Measurements from ENCODE around the gene PEX14. TPM values are rescaled to one million over a fixed set of nuclear protein-coding genes. Genes with fewer than 3 reads are reported as not detected.
"Not testable (repeated sequence)": the region's sequence is repeated elsewhere in the genome, so short reads cannot be mapped to it uniquely, and the experiment has no call there.

Gene PEX14
- polyA plus RNA-seq, 12 donors: 9.3 to 22.8 (median 13.2) TPM; not detected in 1

- no peak for DNase-seq
Measured at GRCh38 chr1:10490286-10490970, 15.7 kb downstream of the PEX14 start.

GRCh38 chr1:10494418-10494753 lies 19.6 kb downstream of the PEX14 start:
- no peak for DNase-seq

- DNase-seq: peak; percentile 69
Measured at GRCh38 chr1:10494754-10495474, 20.2 kb downstream of the PEX14 start.

GRCh38 chr1:10495475-10495817 lies 20.7 kb downstream of the PEX14 start:
- no peak for DNase-seq

GRCh38 chr1:10495952-10496351 lies 21.2 kb downstream of the PEX14 start:
- no peak for DNase-seq

- DNase-seq: no peak
Measured at GRCh38 chr1:10497109-10497508, 22.4 kb downstream of the PEX14 start.

- no peak for DNase-seq
Measured at GRCh38 chr1:10498231-10498630, 23.5 kb downstream of the PEX14 start.

GRCh38 chr1:10502206-10502605 lies 27.5 kb downstream of the PEX14 start:
- DNase-seq: no peak

GRCh38 chr1:10504249-10504648 lies 29.5 kb downstream of the PEX14 start:
- no peak for DNase-seq

- DNase-seq: not testable (repeated sequence)
Measured at GRCh38 chr1:10506046-10506676, 31.4 kb downstream of the PEX14 start.

GRCh38 chr1:10506677-10507047 lies 31.9 kb downstream of the PEX14 start:
- DNase-seq: no peak

- DNase-seq: peak; percentile 31
Measured at GRCh38 chr1:10507111-10507879, 32.5 kb downstream of the PEX14 start.

GRCh38 chr1:10508511-10508951 lies 33.8 kb downstream of the PEX14 start:
- no peak for DNase-seq

GRCh38 chr1:10509809-10510509 lies 35.2 kb downstream of the PEX14 start:
- DNase-seq: no peak

- DNase-seq: no peak
Measured at GRCh38 chr1:10510520-10511493, 36.1 kb downstream of the PEX14 start.

GRCh38 chr1:10511494-10511885 lies 36.7 kb downstream of the PEX14 start:
- no peak for DNase-seq

- DNase-seq: no peak
Measured at GRCh38 chr1:10513199-10513598, 38.4 kb downstream of the PEX14 start.

- no peak for DNase-seq
Measured at GRCh38 chr1:10514490-10515235, 39.9 kb downstream of the PEX14 start.

GRCh38 chr1:10515301-10515975 lies 40.7 kb downstream of the PEX14 start:
- no peak for DNase-seq

Measured in muscle of arm (tissue), 12 donors.